Measurements from ENCODE around the gene YY1AP1.

GRCh38 chr1:155680531-155680930 lies 8.0 kb downstream of the YY1AP1 start:
- TF ChIP-seq, protein P1, sequence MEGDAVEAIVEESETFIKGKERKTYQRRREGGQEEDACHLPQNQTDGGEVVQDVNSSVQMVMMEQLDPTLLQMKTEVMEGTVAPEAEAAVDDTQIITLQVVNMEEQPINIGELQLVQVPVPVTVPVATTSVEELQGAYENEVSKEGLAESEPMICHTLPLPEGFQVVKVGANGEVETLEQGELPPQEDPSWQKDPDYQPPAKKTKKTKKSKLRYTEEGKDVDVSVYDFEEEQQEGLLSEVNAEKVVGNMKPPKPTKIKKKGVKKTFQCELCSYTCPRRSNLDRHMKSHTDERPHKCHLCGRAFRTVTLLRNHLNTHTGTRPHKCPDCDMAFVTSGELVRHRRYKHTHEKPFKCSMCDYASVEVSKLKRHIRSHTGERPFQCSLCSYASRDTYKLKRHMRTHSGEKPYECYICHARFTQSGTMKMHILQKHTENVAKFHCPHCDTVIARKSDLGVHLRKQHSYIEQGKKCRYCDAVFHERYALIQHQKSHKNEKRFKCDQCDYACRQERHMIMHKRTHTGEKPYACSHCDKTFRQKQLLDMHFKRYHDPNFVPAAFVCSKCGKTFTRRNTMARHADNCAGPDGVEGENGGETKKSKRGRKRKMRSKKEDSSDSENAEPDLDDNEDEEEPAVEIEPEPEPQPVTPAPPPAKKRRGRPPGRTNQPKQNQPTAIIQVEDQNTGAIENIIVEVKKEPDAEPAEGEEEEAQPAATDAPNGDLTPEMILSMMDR (conservative IDR thresholded peaks at IDR 0.05), result no peak
- TF ChIP-seq EZH2 (IDR thresholded peaks at IDR 0.05; ENCODE audit: low read depth), result no peak

Data from PC-9 (cell line).